ENCODE measurements around the gene KCNH5.

DNA sequence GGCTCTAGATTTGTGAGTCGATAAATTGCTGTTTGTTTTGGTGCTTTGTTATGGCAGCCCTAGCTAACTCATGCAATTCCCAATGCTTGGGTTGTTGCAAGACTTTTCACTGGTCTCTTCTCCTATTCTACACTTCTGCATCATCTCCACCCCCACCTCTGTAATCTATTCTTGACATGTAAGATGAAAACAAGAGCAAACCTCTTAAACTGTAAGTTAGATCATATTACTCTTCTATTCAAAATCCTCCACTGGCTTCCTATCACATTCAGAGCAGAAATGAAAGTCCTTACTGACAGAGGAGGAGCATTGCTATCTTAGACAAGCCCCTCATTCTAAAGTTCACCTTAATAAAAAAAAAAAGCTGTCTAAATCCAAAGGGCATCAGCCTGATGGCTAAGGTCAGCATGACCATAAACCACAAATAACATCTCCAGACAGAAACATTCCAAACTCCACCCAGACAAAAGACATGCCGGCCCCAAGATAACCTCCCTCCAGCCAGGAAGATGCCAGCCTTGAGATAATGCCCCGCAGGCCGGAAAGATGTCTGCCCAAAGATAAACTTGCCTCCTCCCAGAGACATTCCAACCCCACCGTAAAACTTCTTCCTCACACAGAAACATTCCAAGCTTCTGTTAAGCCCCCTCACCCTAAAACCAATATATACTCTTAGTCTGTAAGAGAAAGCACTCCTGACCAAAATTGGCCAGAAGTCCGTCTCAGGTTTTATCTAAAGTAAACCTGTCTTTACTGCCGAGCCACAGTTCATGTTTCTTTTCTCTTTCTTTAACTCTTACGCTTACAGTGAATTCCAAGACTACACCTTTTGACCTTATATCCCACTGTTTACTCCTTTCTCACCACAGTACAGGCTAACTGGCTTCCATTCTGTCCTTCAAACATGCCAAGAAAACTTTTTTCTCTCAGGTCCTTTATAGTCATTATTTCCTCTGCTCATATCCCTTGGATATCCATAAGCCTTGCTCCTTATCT is 308.9 kb downstream of the KCNH5 start:
- TF ChIP-seq, protein P1, sequence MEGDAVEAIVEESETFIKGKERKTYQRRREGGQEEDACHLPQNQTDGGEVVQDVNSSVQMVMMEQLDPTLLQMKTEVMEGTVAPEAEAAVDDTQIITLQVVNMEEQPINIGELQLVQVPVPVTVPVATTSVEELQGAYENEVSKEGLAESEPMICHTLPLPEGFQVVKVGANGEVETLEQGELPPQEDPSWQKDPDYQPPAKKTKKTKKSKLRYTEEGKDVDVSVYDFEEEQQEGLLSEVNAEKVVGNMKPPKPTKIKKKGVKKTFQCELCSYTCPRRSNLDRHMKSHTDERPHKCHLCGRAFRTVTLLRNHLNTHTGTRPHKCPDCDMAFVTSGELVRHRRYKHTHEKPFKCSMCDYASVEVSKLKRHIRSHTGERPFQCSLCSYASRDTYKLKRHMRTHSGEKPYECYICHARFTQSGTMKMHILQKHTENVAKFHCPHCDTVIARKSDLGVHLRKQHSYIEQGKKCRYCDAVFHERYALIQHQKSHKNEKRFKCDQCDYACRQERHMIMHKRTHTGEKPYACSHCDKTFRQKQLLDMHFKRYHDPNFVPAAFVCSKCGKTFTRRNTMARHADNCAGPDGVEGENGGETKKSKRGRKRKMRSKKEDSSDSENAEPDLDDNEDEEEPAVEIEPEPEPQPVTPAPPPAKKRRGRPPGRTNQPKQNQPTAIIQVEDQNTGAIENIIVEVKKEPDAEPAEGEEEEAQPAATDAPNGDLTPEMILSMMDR (conservative IDR thresholded peaks at IDR 0.05; ENCODE audit: low read length), result no peak
- TF ChIP-seq EZH2phosphoT487 (IDR thresholded peaks at IDR 0.05; ENCODE audit: borderline replicate concordance), result no peak
